Skeletal muscle satellite cell (primary cell): ENCODE data around the gene LRRK1.
"Not testable (repeated sequence)": the region's sequence is repeated elsewhere in the genome, so short reads cannot be mapped to it uniquely, and the experiment has no call there.

Source experiments
- H3K27me3 ChIP-seq: 2 replicates; pipeline ENCODE4 v1.7.0; 2013; ENCODE audit warnings: low read length; ENCODE audit not compliant: control insufficient read depth, insufficient read depth
- H3K36me3 ChIP-seq: 2 replicates; pipeline ENCODE4 v1.7.0; 2013; ENCODE audit warnings: mild to moderate bottlenecking, control low read depth, low read length; ENCODE audit not compliant: insufficient read depth
- H3K4me1 ChIP-seq: 2 replicates; pipeline ENCODE4 v1.7.0; 2013; ENCODE audit warnings: low read length; ENCODE audit not compliant: control insufficient read depth, insufficient read depth
- H3K4me2 ChIP-seq: 2 replicates; pipeline ENCODE4 v1.7.0; 2013; ENCODE audit warnings: mild to moderate bottlenecking, low read length
- H3K4me3 ChIP-seq: 2 replicates; pipeline ENCODE4 v1.7.0; 2013; ENCODE audit warnings: low read length
- H3K9ac ChIP-seq: 2 replicates; pipeline ENCODE4 v1.7.0; 2013; ENCODE audit warnings: mild to moderate bottlenecking, low read depth, low read length, moderate library complexity
- H3K9me3 ChIP-seq: replicated peaks from 2 replicates; pipeline ENCODE4 v1.7.0; 2013; ENCODE audit warnings: mild to moderate bottlenecking, control low read depth, low read length

The LRRK1 gene

GRCh38 chr15:101068523-101068960 lies 149.4 kb downstream of the LRRK1 start:
- H3K4me1 ChIP-seq = peaks cover 18% of the 10 kb centered on the region
- no peaks in the 10 kb centered on the region for H3K9me3 ChIP-seq
- H3K4me2 ChIP-seq = no peak overlapping the region
- H3K9ac ChIP-seq = no peak overlapping the region
- no peaks in the 10 kb centered on the region for H3K27me3 ChIP-seq
- H3K36me3 ChIP-seq = no peaks in the 10 kb centered on the region
- H3K4me3 ChIP-seq = no peak overlapping the region

- Histone ChIP-seq H3K9me3 (no peaks in the 10 kb centered on the region), H3K4me3 (no peak overlapping the region), H3K36me3 (no peaks in the 10 kb centered on the region), H3K9ac (no peak overlapping the region), H3K4me2 (no peak overlapping the region), H3K27me3 (no peaks in the 10 kb centered on the region), H3K4me1 (peaks cover 18% of the 10 kb centered on the region)
These were observed 149.9 kb downstream of the LRRK1 start for GRCh38 chr15:101068961-101069653.

GRCh38 chr15:101069654-101069973 lies 150.5 kb downstream of the LRRK1 start:
- Histone ChIP-seq H3K9me3 (no peaks in the 10 kb centered on the region), H3K4me2 (no peak overlapping the region), H3K36me3 (no peaks in the 10 kb centered on the region), H3K4me3 (no peak overlapping the region), H3K27me3 (no peaks in the 10 kb centered on the region), H3K9ac (no peak overlapping the region), H3K4me1 (peaks cover 18% of the 10 kb centered on the region)

- no peaks in the 10 kb centered on the region for H3K36me3 ChIP-seq
- H3K9ac ChIP-seq = peak overlapping the region; percentile 55
- H3K4me3 ChIP-seq = no peak overlapping the region
- no peaks in the 10 kb centered on the region for H3K27me3 ChIP-seq
- H3K4me1 ChIP-seq = peaks cover 18% of the 10 kb centered on the region
- H3K9me3 ChIP-seq = no peaks in the 10 kb centered on the region
- peak overlapping the region; percentile 53 for H3K4me2 ChIP-seq
These were observed 150.9 kb downstream of the LRRK1 start for GRCh38 chr15:101070024-101070423.

DNA sequence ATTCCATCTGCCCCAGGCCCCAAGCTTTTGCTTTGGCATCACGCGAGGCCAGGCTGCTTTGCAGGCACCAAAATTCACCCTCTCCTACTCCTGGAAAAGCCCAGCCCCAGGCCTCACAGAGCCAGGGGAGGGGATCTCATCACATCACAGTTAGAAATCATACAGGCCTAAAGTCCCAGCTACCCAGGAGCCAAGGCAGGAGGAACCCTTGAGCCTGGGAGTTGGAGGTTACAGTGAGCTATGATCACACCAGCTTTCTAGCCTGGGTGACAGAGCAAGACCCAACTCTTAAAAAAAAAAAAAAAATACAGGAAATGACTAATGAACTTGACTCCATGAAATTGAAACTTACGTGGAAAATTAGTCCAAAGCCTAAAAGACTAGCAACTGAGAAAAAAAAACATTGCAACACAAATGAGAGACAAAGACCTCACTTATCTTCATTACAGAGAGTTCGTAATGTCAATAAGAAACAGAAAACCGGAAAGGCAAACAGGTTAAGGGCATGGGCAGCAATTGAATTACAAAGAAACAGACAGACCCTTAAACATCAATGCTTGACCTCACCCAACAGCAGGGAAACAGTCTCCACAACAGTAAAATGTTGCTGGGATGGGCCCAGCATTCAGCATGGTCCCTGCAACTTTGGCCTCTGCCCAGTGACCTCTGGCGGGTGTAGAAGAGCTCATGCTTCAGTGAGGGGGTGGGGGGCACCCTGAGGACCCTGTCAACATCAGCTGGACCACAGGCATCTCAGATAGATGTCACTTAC lies 151.5 kb downstream of the LRRK1 start:
- H3K4me3 ChIP-seq = peak overlapping the region; percentile 27
- H3K4me2 ChIP-seq = peak overlapping the region; percentile 59
- H3K9me3 ChIP-seq = no peaks in the 10 kb centered on the region
- H3K36me3 ChIP-seq = no peaks in the 10 kb centered on the region
- no peaks in the 10 kb centered on the region for H3K27me3 ChIP-seq
- peak overlapping the region; percentile 55 for H3K9ac ChIP-seq
- peaks cover 18% of the 10 kb centered on the region for H3K4me1 ChIP-seq

DNA sequence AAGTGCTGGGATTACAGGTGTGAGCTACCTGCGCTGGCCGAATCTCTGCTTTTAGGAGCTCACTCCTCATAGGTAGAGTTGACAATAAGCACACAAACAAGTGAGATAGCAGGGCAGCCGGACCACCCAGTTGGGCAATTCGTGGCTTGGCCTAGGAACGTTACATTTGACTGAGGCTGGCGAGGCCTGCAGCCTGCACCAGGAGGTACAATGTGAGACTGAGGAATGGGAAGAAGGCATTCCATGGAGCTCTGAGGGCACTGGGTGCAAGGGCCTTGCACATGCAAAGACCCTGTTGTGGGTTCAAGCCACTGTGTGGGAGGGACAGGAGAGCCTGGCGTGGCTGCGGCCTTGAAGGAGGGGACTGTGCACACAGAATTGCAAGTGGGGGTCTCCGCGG lies 152.5 kb downstream of the LRRK1 start:
- Histone ChIP-seq H3K9me3 (no peaks in the 10 kb centered on the region), H3K4me1 (peaks cover 18% of the 10 kb centered on the region), H3K9ac (no peak overlapping the region), H3K36me3 (no peaks in the 10 kb centered on the region), H3K4me3 (no peak overlapping the region), H3K4me2 (no peak overlapping the region), H3K27me3 (no peaks in the 10 kb centered on the region)

DNA sequence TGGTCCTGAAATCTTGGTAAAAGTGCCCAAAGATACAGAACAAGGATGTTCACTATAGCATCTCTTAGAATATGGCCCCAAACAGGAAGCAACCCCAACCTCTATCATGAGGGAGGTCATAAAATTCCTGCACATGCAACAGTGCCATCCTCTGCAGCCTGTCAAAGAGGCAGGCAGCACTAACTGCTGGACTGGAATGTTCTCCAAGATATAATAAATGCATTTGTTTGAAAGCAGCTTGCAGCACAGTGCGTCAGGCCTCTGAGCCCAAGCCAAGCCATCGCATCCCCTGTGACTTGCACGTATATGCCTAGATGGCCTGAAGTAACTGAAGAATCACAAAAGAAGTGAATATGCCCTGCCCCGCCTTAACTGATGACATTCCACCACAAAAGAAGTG lies 153.1 kb downstream of the LRRK1 start:
- H3K4me1 ChIP-seq = peaks cover 18% of the 10 kb centered on the region
- not testable (repeated sequence) for H3K9ac ChIP-seq, H3K36me3 ChIP-seq, H3K27me3 ChIP-seq, H3K9me3 ChIP-seq, H3K4me2 ChIP-seq, H3K4me3 ChIP-seq

- not testable (repeated sequence) for H3K36me3 ChIP-seq, H3K4me2 ChIP-seq, H3K4me3 ChIP-seq, H3K9me3 ChIP-seq, H3K27me3 ChIP-seq, H3K4me1 ChIP-seq, H3K9ac ChIP-seq
These were observed 158.9 kb downstream of the LRRK1 start for GRCh38 chr15:101077806-101078668.

DNA sequence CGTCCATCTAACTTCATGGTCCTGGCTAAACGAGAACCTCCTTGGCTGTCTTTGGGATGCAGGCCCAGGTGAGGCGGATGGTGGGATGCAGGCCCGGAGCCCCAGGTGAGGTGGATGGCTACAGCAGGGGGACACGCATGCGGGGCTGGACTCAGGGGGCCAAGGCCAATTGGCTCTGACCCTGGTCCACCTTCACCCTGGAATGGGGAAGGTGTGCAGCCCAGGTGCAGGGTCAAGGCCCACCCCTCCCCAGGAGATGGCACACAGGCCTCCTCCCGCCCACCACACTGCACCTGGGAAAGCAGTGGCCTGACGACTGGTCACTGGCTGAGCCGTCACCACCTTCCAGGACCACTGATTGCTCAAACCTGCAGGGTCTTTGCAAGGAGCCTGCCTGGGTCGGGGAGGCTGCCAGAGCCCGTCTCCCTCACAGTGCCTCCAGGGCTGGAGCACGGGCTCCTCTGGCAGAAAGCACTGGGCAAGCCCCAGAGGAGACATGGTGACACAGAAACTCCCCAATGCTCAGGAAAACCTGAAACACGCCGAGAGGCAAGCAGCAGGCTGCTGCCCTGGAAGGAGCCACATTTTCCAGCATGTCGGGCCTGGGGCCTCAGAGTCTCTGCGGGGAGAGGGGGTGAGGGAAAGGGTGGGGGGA lies 159.6 kb downstream of the LRRK1 start:
- no peak overlapping the region for H3K4me2 ChIP-seq
- no peaks in the 10 kb centered on the region for H3K9me3 ChIP-seq
- H3K27me3 ChIP-seq = peaks cover 5% of the 10 kb centered on the region
- no peaks in the 10 kb centered on the region for H3K36me3 ChIP-seq
- no peaks in the 10 kb centered on the region for H3K4me1 ChIP-seq
- no peak overlapping the region for H3K9ac ChIP-seq
- H3K4me3 ChIP-seq = no peak overlapping the region

GRCh38 chr15:101081900-101082299 lies 162.7 kb downstream of the LRRK1 start:
- peaks cover 6% of the 10 kb centered on the region for H3K27me3 ChIP-seq
- no peaks in the 10 kb centered on the region for H3K36me3 ChIP-seq
- no peak overlapping the region for H3K4me2 ChIP-seq
- no peak overlapping the region for H3K9ac ChIP-seq
- no peak overlapping the region for H3K4me3 ChIP-seq
- no peaks in the 10 kb centered on the region for H3K4me1 ChIP-seq
- no peaks in the 10 kb centered on the region for H3K9me3 ChIP-seq
